ENCODE measurements around the gene RTN4. TPM values are rescaled to one million over a fixed set of nuclear protein-coding genes. Genes with fewer than 3 reads are reported as not detected.

RTN4 gene
- total and polyA plus RNA-seq, 4 donors = 168 to 311 (median 230) TPM

- no peaks in the 10 kb centered on the region for H3K27me3 ChIP-seq (ENCODE audit: control insufficient read depth in 3 of 3, insufficient read depth in 3 of 3, low read length in 2 of 3)
- H3K4me3 ChIP-seq = no peak overlapping the region
- DNase-seq (no peak), ATAC-seq (ENCODE audit: insufficient read depth, low FRiP score) (no peak)
- H3K36me3 ChIP-seq (ENCODE audit: control insufficient read depth in 4 of 4, insufficient read depth in 4 of 4, low read length in 4 of 4) = peaks cover 0 to 12% (median 1%) of the 10 kb centered on the region in 4 donors
- TF ChIP-seq, protein P1, sequence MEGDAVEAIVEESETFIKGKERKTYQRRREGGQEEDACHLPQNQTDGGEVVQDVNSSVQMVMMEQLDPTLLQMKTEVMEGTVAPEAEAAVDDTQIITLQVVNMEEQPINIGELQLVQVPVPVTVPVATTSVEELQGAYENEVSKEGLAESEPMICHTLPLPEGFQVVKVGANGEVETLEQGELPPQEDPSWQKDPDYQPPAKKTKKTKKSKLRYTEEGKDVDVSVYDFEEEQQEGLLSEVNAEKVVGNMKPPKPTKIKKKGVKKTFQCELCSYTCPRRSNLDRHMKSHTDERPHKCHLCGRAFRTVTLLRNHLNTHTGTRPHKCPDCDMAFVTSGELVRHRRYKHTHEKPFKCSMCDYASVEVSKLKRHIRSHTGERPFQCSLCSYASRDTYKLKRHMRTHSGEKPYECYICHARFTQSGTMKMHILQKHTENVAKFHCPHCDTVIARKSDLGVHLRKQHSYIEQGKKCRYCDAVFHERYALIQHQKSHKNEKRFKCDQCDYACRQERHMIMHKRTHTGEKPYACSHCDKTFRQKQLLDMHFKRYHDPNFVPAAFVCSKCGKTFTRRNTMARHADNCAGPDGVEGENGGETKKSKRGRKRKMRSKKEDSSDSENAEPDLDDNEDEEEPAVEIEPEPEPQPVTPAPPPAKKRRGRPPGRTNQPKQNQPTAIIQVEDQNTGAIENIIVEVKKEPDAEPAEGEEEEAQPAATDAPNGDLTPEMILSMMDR (IDR thresholded peaks at IDR 0.05; ENCODE audit: control extremely low read depth, extremely low read depth) = no peak
- H3K9me3 ChIP-seq (ENCODE audit: control insufficient read depth in 4 of 4, insufficient read depth in 3 of 4, low read length in 3 of 4) = no peaks in the 10 kb centered on the region
- no peak overlapping the region for H3K27ac ChIP-seq (ENCODE audit: low read depth in 1 of 2, low read length in 1 of 2)
- 97% methylated on average over 18 of the region's 18 CpGs for WGBS, 2 donors
- H3K4me1 ChIP-seq (ENCODE audit: control insufficient read depth in 5 of 5, insufficient read depth in 5 of 5, low read length in 5 of 5) = peaks cover 0 to 15% (median 7%) of the 10 kb centered on the region in 5 donors
- no peak overlapping the region for H3K9ac ChIP-seq (ENCODE audit: insufficient read depth in 1 of 2, low read length in 2 of 2)
These were observed 82.4 kb downstream of the RTN4 start for GRCh38 chr2:54967759-54968365.

DNA sequence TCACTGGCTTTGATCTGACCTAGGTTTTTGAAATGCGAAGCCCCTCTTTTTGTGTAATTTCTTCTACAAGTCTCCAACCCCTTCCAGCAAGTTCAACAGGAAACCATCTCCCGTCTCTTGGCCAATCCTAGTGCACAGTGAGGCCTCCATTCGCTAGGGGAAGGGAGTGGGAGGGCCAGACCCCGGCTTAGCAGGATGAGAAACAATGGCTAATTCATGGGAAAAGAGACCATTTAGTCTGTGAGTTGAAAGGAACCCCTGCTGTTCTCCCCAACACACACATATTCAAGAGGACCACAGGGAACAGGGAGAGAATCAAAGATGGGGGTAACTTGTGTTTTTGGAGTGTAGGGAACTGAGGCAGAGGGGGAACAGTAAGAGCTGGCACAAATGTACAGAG, 83.0 kb downstream of the RTN4 start:
- 81 to 84% methylated on average over 4 of the region's 4 CpGs for WGBS, 2 donors
- Histone ChIP-seq H3K27ac (ENCODE audit: low read depth in 1 of 2, low read length in 1 of 2) (no peak overlapping the region), H3K9ac (ENCODE audit: insufficient read depth in 1 of 2, low read length in 2 of 2) (no peak overlapping the region), H3K36me3 (ENCODE audit: control insufficient read depth in 4 of 4, insufficient read depth in 4 of 4, low read length in 4 of 4) (peaks cover 0 to 12% (median 1%) of the 10 kb centered on the region in 4 donors), H3K27me3 (ENCODE audit: control insufficient read depth in 3 of 3, insufficient read depth in 3 of 3, low read length in 2 of 3) (no peaks in the 10 kb centered on the region), H3K4me3 (no peak overlapping the region), H3K9me3 (ENCODE audit: control insufficient read depth in 4 of 4, insufficient read depth in 3 of 4, low read length in 3 of 4) (no peaks in the 10 kb centered on the region), H3K4me1 (ENCODE audit: control insufficient read depth in 5 of 5, insufficient read depth in 5 of 5, low read length in 5 of 5) (peaks cover 0 to 18% (median 7%) of the 10 kb centered on the region in 5 donors)
- DNase-seq (no peak), ATAC-seq (ENCODE audit: insufficient read depth, low FRiP score) (no peak)
- TF ChIP-seq, protein P1 (IDR thresholded peaks at IDR 0.05; ENCODE audit: control extremely low read depth, extremely low read depth) = no peak

- Histone ChIP-seq H3K27ac (ENCODE audit: low read depth in 1 of 2, low read length in 1 of 2) (no peak overlapping the region), H3K36me3 (ENCODE audit: control insufficient read depth in 4 of 4, insufficient read depth in 4 of 4, low read length in 4 of 4) (peaks cover 0 to 12% (median 1%) of the 10 kb centered on the region in 4 donors), H3K27me3 (ENCODE audit: control insufficient read depth in 3 of 3, insufficient read depth in 3 of 3, low read length in 2 of 3) (no peaks in the 10 kb centered on the region), H3K9me3 (ENCODE audit: control insufficient read depth in 4 of 4, insufficient read depth in 3 of 4, low read length in 3 of 4) (no peaks in the 10 kb centered on the region), H3K4me1 (ENCODE audit: control insufficient read depth in 5 of 5, insufficient read depth in 5 of 5, low read length in 5 of 5) (peaks cover 0 to 18% (median 7%) of the 10 kb centered on the region in 5 donors), H3K4me3 (no peak overlapping the region), H3K9ac (ENCODE audit: insufficient read depth in 1 of 2, low read length in 2 of 2) (no peak overlapping the region)
- TF ChIP-seq, protein P1 (IDR thresholded peaks at IDR 0.05; ENCODE audit: control extremely low read depth, extremely low read depth) = no peak
- 94 to 95% methylated on average over 3 of the region's 3 CpGs for WGBS, 2 donors
- DNase-seq (no peak), ATAC-seq (ENCODE audit: insufficient read depth, low FRiP score) (no peak)
These were observed 83.4 kb downstream of the RTN4 start for GRCh38 chr2:54966837-54967236.

Measured in lung (tissue), 12 donors.